ENCODE results near the gene LPIN3. TPM values are rescaled to one million over a fixed set of nuclear protein-coding genes. Genes with fewer than 3 reads are reported as not detected.

The LPIN3 gene
- total and polyA plus RNA-seq, 2 of the 8 experiments (the other 6 are each of a cell fraction or from before 2014, with no cell fraction given) = 3.7 to 3.9 TPM

- Histone ChIP-seq H3K36me3 (ENCODE audit: control insufficient read depth in 2 of 4, insufficient read depth in 4 of 4, low read length in 3 of 4) (no peaks in the 10 kb centered on the region), H3K4ac (replicated peaks; ENCODE audit: insufficient read length, low read depth, low read length) (no peak overlapping the region), H3K79me2 (ENCODE audit: control insufficient read depth in 1 of 2, insufficient read depth in 2 of 2, low read length in 2 of 2) (no peaks in the 10 kb centered on the region), H3K27me3 (replicated peaks in 1 of 4; ENCODE audit: control insufficient read depth in 3 of 4, extremely low read depth in 1 of 4, insufficient read depth in 3 of 4, low read length in 3 of 4) (no peaks in the 10 kb centered on the region), H4K5ac (ENCODE audit: insufficient read length, low read depth, low read length) (no peak overlapping the region), H2BK5ac (ENCODE audit: low read depth, low read length) (no peak overlapping the region), H2BK120ac (replicated peaks; ENCODE audit: low read depth, low read length) (no peak overlapping the region), H2BK15ac (ENCODE audit: low read length) (no peak overlapping the region), H3K9me3 (ENCODE audit: insufficient read depth in 2 of 2, low read depth in 1 of 2, low read length in 1 of 2) (no peaks in the 10 kb centered on the region), H4K8ac (ENCODE audit: extremely low read depth, insufficient read depth, low read length) (no peak overlapping the region), H3K27ac (ENCODE audit: low read depth, low read length) (no peak overlapping the region), H3K23ac (ENCODE audit: insufficient read length) (no peak overlapping the region), H2BK12ac (ENCODE audit: low read depth, low read length) (no peak overlapping the region), H3K18ac (ENCODE audit: extremely low read depth, low read length) (no peak overlapping the region), H3K9ac (replicated peaks in 1 of 4; ENCODE audit: extremely low read depth in 1 of 4, low read depth in 3 of 4, low read length in 3 of 4) (no peak overlapping the region), H3K4me1 (replicated peaks in 1 of 4; ENCODE audit: control insufficient read depth in 3 of 4, insufficient read depth in 4 of 4, low read length in 3 of 4) (peaks cover 0 to 7% (median 3%) of the 10 kb centered on the region in 4 experiments; a peak in 4 of 7 replicates), H2BK20ac (ENCODE audit: low read length) (no peak overlapping the region), H3K23me2 (ENCODE audit: low read depth, low read length) (no peaks in the 10 kb centered on the region; the same call in 1 of the 2 replicates), H4K20me1 (replicated peaks in 1 of 2; ENCODE audit: control insufficient read depth in 1 of 2, insufficient read depth in 2 of 2, low read length in 2 of 2) (peaks cover 0 to 1% of the 10 kb centered on the region in 2 experiments), H2AFZ (ENCODE audit: low read length) (no peak overlapping the region), H3K14ac (ENCODE audit: insufficient read length) (no peak overlapping the region), H2AK5ac (ENCODE audit: low read depth, low read length) (0 out of 2 replicates have a peak overlapping the region, but pooled peaks have one; percentile 11), H4K91ac (replicated peaks; ENCODE audit: insufficient read length, low read length) (no peak overlapping the region), H3K4me3 (ENCODE audit: extremely low read depth in 1 of 4, insufficient read depth in 2 of 4, low read depth in 3 of 4, low read length in 4 of 4) (no peak overlapping the region), H3K56ac (replicated peaks; ENCODE audit: insufficient read length, low read depth, low read length) (no peak overlapping the region), H3K4me2 (ENCODE audit: insufficient read depth in 1 of 2, low read depth in 2 of 2, low read length in 2 of 2) (no peak overlapping the region), H3K79me1 (ENCODE audit: low read depth, low read length) (no peaks in the 10 kb centered on the region)
- FAIRE-seq (no peak), DNase-seq (ENCODE audit: low read depth in 1 of 2, low spot score in 2 of 2) (no peak)
- ChIA-PET CTCF (ENCODE audit: partially characterized antibody) (interaction anchor here (0.6 to 3.2 kb wide), 3 partner anchors 17 to 95 kb away, joined by 3 to 13 read pairs (median 6); no protein-coding TSS in a partner anchor), POLR2A (ENCODE audit: partially characterized antibody) (no interaction called here)
- WGBS, 2 experiments (ENCODE audit: extremely low coverage in 1 of 2, insufficient coverage in 1 of 2, insufficient read length in 1 of 2, insufficient replicate concordance in 2 of 2, low coverage in 1 of 2, low lambda C conversion rate in 2 of 2, missing lambda C conversion rate in 1 of 2) = 86% methylated on average over 17 of the region's 17 CpGs; no CpG with 5 or more reads in 1 of the 2 experiments
- TF ChIP-seq MAX (IDR thresholded peaks at IDR 0.05) = no peak
- TF ChIP-seq CHD1 (IDR thresholded peaks at IDR 0.05; ENCODE audit: low read depth, low read length) = no peak
- no peak for TF ChIP-seq FOSL1 (IDR thresholded peaks at IDR 0.05; ENCODE audit: insufficient read depth, low read depth, low read length)
- no peak for TF ChIP-seq EP300 (IDR thresholded peaks at IDR 0.05; ENCODE audit: borderline replicate concordance in 1 of 2, low read depth in 2 of 2, low read length in 2 of 2)
- TF ChIP-seq CREB1 (IDR thresholded peaks at IDR 0.05) = no peak
- TF ChIP-seq HDAC2 (IDR thresholded peaks at IDR 0.05; ENCODE audit: borderline replicate concordance in 1 of 2, low read depth in 2 of 2, low read length in 2 of 2) = no peak
- TF ChIP-seq MAFK (IDR thresholded peaks at IDR 0.05; ENCODE audit: low read depth, low read length) = no peak
- TF ChIP-seq USF2 (IDR thresholded peaks at IDR 0.05; ENCODE audit: low read length) = no peak
- TF ChIP-seq TAF7 (optimal IDR thresholded peaks at IDR 0.05; ENCODE audit: borderline replicate concordance, low read depth, low read length) = no peak
- TF ChIP-seq POLR2A (IDR thresholded peaks at IDR 0.05; ENCODE audit: control extremely low read depth in 1 of 2, low read depth in 2 of 2, low read length in 2 of 2) = no peak
Observed at GRCh38 chr20:41345729-41346067, 5.1 kb downstream of the LPIN3 start.

All from H1 (cell line).